ENCODE results near the gene AUTS2.

AUTS2 gene

DNA sequence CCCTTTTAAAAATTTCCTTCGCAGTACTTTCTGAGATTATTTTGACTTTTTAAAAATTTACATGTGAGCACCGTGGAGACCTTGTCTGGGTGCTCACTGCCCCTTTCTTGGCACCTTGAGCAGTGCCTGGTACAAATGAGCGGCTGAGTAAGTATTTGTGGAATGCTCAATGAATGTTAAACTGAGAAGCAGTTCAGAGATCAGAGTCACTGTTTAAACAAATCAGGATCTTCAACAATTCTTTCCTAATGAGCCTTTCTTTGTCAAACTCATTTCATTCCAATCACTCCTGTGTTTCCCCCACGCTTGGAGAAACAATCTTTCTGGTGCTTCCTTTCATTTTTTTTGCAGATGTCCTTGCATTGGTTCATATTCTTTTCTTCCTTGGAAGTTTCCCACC is 922.3 kb downstream of the AUTS2 start:
- TF ChIP-seq, protein P1, sequence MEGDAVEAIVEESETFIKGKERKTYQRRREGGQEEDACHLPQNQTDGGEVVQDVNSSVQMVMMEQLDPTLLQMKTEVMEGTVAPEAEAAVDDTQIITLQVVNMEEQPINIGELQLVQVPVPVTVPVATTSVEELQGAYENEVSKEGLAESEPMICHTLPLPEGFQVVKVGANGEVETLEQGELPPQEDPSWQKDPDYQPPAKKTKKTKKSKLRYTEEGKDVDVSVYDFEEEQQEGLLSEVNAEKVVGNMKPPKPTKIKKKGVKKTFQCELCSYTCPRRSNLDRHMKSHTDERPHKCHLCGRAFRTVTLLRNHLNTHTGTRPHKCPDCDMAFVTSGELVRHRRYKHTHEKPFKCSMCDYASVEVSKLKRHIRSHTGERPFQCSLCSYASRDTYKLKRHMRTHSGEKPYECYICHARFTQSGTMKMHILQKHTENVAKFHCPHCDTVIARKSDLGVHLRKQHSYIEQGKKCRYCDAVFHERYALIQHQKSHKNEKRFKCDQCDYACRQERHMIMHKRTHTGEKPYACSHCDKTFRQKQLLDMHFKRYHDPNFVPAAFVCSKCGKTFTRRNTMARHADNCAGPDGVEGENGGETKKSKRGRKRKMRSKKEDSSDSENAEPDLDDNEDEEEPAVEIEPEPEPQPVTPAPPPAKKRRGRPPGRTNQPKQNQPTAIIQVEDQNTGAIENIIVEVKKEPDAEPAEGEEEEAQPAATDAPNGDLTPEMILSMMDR (conservative IDR thresholded peaks at IDR 0.05; ENCODE audit: low read length) = no peak
- no peak overlapping the region for H3K4me3 ChIP-seq (ENCODE audit: low read length)
- DNase-seq (ENCODE audit: low read depth) = peak; percentile 57

- DNase-seq (ENCODE audit: low read depth) = no peak
- H3K4me3 ChIP-seq (ENCODE audit: low read length) = no peak overlapping the region
- TF ChIP-seq, protein P1 (conservative IDR thresholded peaks at IDR 0.05; ENCODE audit: low read length) = no peak
Measured at GRCh38 chr7:70523249-70523988, 925.1 kb downstream of the AUTS2 start.

DNA sequence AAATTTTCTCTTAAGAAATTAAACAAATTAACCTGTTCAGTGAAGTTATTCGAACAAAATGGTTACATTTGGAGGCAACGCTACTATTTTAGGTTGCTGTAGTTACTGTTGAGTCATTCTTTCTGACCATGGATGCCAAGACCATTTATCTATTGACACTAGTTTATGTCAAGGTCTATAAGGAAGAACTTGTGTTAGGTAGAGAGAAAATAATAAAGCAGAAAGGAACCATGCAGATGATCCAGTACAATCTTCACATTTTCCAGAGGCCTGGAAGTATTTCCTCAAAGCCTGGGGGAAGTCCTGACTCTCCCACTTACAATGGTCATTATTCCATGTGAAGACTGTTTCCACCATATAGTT is 925.7 kb downstream of the AUTS2 start:
- no peak overlapping the region for H3K4me3 ChIP-seq (ENCODE audit: low read length)
- TF ChIP-seq, protein P1 (conservative IDR thresholded peaks at IDR 0.05; ENCODE audit: low read length) = no peak
- no peak for DNase-seq (ENCODE audit: low read depth)

DNA sequence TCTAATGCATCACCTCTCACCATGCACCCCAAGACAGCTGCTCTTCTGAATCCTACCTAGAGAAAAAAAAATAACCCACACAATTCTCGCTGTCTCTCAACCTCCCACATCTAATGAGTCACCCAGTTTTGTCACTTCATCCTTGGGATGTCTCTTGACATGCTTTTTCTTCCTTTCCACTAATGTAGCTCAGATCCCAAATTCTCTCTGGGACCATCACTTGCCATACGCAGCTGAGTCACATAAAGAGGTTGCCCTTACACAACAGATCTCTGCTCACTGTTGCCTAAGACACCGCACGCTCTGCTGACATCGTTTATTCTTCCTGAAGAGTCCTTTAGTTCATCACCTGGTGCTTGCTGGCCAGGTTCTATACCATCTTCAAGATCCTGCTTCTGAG is 927.7 kb downstream of the AUTS2 start:
- TF ChIP-seq, protein P1 (conservative IDR thresholded peaks at IDR 0.05; ENCODE audit: low read length) = no peak
- no peak overlapping the region for H3K4me3 ChIP-seq (ENCODE audit: low read length)
- DNase-seq (ENCODE audit: low read depth) = peak; percentile 11

- no peak for DNase-seq (ENCODE audit: low read depth)
- TF ChIP-seq, protein P1 (conservative IDR thresholded peaks at IDR 0.05; ENCODE audit: low read length) = no peak
- no peak overlapping the region for H3K4me3 ChIP-seq (ENCODE audit: low read length)
Measured at GRCh38 chr7:70527520-70528115, 929.3 kb downstream of the AUTS2 start.

DNA sequence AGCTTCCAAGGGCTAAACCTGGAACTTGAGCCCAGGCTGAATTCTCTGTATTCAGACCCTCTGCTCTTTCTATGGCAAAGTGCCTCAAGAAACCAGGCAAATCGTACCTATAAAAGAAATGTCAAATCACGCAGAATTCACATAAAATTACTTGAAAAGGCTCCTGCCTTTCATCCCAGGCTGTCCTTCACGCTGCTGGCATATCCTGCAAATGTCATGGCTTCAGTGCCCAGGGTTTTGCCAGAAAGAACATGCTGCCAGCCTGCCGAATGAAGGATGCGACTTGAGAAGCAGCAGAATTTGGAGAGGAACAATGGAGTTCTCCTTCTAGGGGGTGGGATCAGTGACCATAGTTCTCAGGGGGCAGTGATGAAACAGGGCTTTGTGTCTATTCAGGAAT is 931.2 kb downstream of the AUTS2 start:
- no peak for DNase-seq (ENCODE audit: low read depth)
- no peak overlapping the region for H3K4me3 ChIP-seq (ENCODE audit: low read length)
- TF ChIP-seq, protein P1 (conservative IDR thresholded peaks at IDR 0.05; ENCODE audit: low read length) = no peak

All from AG10803 (cell line).